ENCODE results near the gene CLCA1.

CLCA1 gene

DNA sequence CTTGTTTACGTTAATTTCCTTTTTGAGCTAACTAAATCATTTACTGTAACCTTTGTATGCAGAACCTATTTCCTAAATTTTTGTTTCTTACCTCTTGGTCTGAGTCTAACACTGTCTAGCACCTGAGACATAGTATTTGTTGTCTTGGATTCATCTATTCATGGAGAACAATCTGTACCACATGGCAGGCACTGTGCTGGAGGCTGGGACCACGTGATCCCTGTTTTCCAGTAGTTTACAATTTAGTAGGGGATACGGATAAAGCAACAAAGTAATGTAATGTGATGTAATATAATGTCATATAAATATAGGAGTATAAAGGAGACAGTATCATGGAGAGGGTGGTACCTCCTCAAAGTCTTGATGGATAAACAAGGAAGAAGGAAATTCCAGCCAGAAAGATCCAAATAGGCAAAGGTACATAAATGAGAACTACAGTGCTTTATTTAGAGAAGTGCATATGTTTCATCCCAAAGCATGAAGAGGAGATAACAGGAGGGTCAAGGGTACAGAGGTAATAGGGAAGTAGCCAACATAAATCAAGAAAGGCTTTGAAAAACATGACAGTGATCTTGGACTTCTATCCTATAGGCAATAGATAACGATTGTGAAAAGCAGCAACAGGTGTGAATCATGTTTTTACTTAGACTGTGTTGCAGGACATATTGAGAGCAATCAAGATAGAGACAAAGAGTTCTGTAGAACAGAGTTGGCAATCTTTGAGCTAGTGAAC, 52.2 kb downstream of the CLCA1 start:
- DNase-seq (ENCODE audit: low read depth in 2 of 2), result no peak
- no peak overlapping the region for H3K4me3 ChIP-seq (replicated peaks in 1 of 2; ENCODE audit: low read depth in 2 of 2, low read length in 2 of 2)
- TF ChIP-seq, protein P1, sequence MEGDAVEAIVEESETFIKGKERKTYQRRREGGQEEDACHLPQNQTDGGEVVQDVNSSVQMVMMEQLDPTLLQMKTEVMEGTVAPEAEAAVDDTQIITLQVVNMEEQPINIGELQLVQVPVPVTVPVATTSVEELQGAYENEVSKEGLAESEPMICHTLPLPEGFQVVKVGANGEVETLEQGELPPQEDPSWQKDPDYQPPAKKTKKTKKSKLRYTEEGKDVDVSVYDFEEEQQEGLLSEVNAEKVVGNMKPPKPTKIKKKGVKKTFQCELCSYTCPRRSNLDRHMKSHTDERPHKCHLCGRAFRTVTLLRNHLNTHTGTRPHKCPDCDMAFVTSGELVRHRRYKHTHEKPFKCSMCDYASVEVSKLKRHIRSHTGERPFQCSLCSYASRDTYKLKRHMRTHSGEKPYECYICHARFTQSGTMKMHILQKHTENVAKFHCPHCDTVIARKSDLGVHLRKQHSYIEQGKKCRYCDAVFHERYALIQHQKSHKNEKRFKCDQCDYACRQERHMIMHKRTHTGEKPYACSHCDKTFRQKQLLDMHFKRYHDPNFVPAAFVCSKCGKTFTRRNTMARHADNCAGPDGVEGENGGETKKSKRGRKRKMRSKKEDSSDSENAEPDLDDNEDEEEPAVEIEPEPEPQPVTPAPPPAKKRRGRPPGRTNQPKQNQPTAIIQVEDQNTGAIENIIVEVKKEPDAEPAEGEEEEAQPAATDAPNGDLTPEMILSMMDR (IDR thresholded peaks at IDR 0.05; ENCODE audit: low read depth, low read length), result no peak

DNA sequence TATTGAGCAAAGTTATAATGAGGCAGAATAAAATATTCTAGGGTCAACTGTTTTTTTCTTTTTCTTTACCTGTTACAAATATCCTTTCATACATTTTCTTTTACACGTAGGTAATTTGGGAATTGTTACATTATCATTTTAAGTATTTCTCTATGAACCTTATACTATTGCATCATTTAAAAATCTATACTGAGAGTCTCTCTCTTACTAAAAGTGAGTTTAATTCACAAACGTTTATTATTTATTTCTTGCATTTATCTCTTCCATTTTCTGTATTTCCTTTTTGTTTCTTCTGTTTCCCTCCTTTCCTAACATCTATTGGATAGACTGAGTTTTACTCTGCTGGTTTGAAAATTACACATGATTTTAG, 52.8 kb downstream of the CLCA1 start:
- no peak for DNase-seq (ENCODE audit: low read depth in 2 of 2)
- TF ChIP-seq, protein P1 (IDR thresholded peaks at IDR 0.05; ENCODE audit: low read depth, low read length), result no peak
- no peak overlapping the region for H3K4me3 ChIP-seq (replicated peaks in 1 of 2; ENCODE audit: low read depth in 2 of 2, low read length in 2 of 2)

DNA sequence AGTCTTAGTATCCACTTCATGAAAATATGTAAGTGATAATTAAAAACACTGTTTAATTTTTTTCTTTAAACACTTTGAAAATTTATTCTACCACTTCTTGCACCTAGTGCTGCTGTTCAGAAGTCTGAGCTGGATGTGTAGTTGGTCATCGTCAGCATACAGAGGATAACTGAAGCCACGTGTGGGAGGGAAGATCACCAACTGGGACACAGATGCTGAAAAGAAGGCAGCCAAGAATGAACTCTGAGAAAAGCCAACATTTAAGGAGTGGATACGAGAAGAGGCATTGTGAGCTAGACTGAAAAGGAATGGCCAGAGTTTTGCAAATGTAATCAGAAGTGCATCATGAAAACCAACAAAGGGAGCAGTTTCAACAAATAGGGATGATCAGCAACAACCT, 53.5 kb downstream of the CLCA1 start:
- no peak for DNase-seq (ENCODE audit: low read depth in 2 of 2)
- TF ChIP-seq, protein P1 (IDR thresholded peaks at IDR 0.05; ENCODE audit: low read depth, low read length), result no peak
- H3K4me3 ChIP-seq (replicated peaks in 1 of 2; ENCODE audit: low read depth in 2 of 2, low read length in 2 of 2), result no peak overlapping the region

DNA sequence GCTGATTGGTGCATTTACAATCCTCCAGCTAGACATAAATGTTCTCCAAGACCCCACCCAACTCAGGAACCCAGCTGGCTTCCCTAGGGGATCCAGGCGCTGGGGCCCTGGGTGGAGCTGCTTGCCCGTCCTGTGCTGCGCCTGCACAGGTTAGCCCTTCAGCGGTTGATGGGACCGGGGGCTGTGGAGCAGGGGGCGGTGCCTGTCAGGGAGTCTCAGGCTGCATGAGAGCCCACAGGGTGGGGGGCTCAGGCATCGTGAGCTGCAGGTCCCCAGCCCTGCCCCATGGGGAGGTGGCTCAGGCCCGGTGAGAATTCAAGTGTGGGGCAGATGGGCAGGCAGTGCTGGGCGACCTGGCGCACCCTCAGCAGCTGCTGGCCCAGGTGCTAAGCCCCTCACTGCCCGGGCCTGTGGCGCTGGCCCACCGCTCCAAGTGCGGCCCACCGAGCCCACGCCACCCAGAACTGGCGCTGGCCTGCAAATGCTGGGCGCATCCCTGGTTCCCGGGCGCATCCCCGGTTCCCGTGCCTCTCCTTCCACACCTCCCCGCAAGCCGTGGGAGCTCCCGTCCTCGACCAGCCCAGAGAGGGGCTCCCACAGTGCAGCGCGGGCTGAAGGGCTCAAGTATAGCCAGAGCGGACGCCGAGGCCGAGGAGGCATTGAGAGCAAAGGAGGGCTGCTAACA, 55.1 kb downstream of the CLCA1 start:
- H3K4me3 ChIP-seq (replicated peaks in 1 of 2; ENCODE audit: low read depth in 2 of 2, low read length in 2 of 2), result no peak overlapping the region

DNA sequence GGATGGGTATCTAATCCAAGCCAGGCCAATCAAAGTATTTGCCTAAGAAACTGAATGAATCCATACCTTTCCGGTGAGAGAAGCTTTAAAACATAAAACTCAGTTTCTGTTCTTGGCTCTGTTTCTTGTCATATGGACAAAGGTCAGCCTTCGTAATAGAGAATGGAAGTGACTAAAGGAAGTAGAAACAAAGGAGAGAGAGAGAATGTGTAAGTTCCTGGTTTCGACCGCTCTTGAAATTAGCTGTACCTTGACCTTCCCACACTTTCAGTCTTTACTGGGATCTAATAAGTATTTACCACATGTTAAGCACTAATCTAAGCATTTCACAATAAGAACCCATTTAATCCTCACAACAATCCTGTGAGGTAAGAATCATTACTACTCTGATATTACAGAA, 58.6 kb downstream of the CLCA1 start:
- H3K4me3 ChIP-seq (replicated peaks in 1 of 2; ENCODE audit: low read depth in 2 of 2, low read length in 2 of 2), result no peak overlapping the region
- TF ChIP-seq, protein P1 (IDR thresholded peaks at IDR 0.05; ENCODE audit: low read depth, low read length), result no peak
- DNase-seq (ENCODE audit: low read depth in 2 of 2), result no peak

More for the DNA sequence above, 55.1 kb downstream of the CLCA1 start:
- no peak for DNase-seq (ENCODE audit: low read depth in 2 of 2)
- TF ChIP-seq, protein P1 (IDR thresholded peaks at IDR 0.05; ENCODE audit: low read depth, low read length), result no peak

DNA sequence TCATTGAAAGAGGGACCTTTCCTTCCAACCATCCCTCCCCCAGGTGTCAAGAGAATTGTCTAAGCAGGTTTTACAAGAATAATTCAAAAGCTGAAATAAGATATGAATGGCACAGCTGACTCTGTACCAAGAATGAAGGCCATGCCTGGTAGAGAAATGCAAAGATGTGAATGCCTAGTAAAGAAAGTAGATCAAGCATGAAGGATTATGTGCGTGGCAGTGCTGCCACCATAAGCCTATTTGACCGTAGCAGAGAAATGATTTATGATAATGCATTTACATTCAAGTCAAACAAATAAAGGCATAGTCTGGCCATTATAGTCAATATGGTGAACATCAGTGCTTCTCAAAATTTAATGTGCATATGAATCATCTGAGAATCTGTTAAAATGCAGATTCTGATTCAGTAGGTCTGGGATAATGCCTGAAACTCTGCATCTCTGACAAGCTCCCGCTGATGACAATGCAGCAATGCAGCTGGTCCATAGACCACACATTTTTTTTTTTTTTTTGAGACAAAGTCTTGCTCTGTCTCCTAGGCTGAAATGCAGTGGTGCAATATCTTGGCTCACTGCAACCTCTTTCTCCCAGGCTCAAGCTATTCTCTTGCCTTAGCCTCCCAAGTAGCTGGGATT, 61.6 kb downstream of the CLCA1 start:
- no peak overlapping the region for H3K4me3 ChIP-seq (replicated peaks in 1 of 2; ENCODE audit: low read depth in 2 of 2, low read length in 2 of 2)
- TF ChIP-seq, protein P1 (IDR thresholded peaks at IDR 0.05; ENCODE audit: low read depth, low read length), result no peak
- DNase-seq (ENCODE audit: low read depth in 2 of 2), result no peak

Data from cardiac fibroblast (primary cell).